Activated naive CD4-positive, alpha-beta T cell (primary cell): ENCODE data around the gene HIPK2.
"Not testable (repeated sequence)": the region's sequence is repeated elsewhere in the genome, so short reads cannot be mapped to it uniquely, and the experiment has no call there.

Experiments used
- DNase-seq, 4 experiments: peaks; one replicate each; lab custom pipeline; 2025; lab: John Stamatoyannopoulos, UW

Gene HIPK2

GRCh38 chr7:139671967-139672366 lies 105.8 kb downstream of the HIPK2 start:
- no peak for DNase-seq

- not testable (repeated sequence) for DNase-seq
These were observed 107.1 kb downstream of the HIPK2 start for GRCh38 chr7:139670662-139671061.

- peak in 1 of 4 experiments; percentile 10 for DNase-seq
These were observed 108.4 kb downstream of the HIPK2 start for GRCh38 chr7:139669106-139670061.

- no peak for DNase-seq
These were observed 110.4 kb downstream of the HIPK2 start for GRCh38 chr7:139667377-139667776.

GRCh38 chr7:139666501-139666900 lies 111.3 kb downstream of the HIPK2 start:
- DNase-seq, result no peak

GRCh38 chr7:139664434-139664833 lies 113.4 kb downstream of the HIPK2 start:
- DNase-seq, result no peak

GRCh38 chr7:139663608-139664177 lies 114.1 kb downstream of the HIPK2 start:
- DNase-seq, result no peak

- DNase-seq, result no peak
These were observed 115.9 kb downstream of the HIPK2 start for GRCh38 chr7:139661903-139662302.

GRCh38 chr7:139661043-139661440 lies 116.8 kb downstream of the HIPK2 start:
- DNase-seq, result no peak

- no peak for DNase-seq
These were observed 117.3 kb downstream of the HIPK2 start for GRCh38 chr7:139660317-139661042.

GRCh38 chr7:139659922-139660316 lies 117.9 kb downstream of the HIPK2 start:
- no peak for DNase-seq

- DNase-seq, result no peak
These were observed 118.7 kb downstream of the HIPK2 start for GRCh38 chr7:139658908-139659675.

GRCh38 chr7:139658296-139658695 lies 119.5 kb downstream of the HIPK2 start:
- no peak for DNase-seq

GRCh38 chr7:139657725-139658124 lies 120.1 kb downstream of the HIPK2 start:
- DNase-seq, result no peak

- DNase-seq, result no peak
These were observed 121.4 kb downstream of the HIPK2 start for GRCh38 chr7:139656387-139656786.

- DNase-seq, result no peak
These were observed 122.5 kb downstream of the HIPK2 start for GRCh38 chr7:139655305-139655704.

GRCh38 chr7:139654276-139655181 lies 123.3 kb downstream of the HIPK2 start:
- no peak for DNase-seq

- DNase-seq, result no peak
These were observed 125.9 kb downstream of the HIPK2 start for GRCh38 chr7:139651914-139652313.

- no peak for DNase-seq
These were observed 126.5 kb downstream of the HIPK2 start for GRCh38 chr7:139651308-139651707.

GRCh38 chr7:139650429-139651100 lies 127.2 kb downstream of the HIPK2 start:
- DNase-seq, result no peak
